Astrocyte of the cerebellum (primary cell): ENCODE results near the gene SLC34A1.

ENCODE experiments used
- DNase-seq: peaks from one replicate; pipeline ENCODE4 v3.0.0-alpha.2; 2011; ENCODE audit warnings: low read depth
- H3K4me3 ChIP-seq: 2 replicates; pipeline ENCODE4 v1.5.1; 2011; ENCODE audit warnings: mild to moderate bottlenecking, low read depth, low read length, moderate library complexity
- CTCF ChIP-seq: IDR thresholded peaks from 2 replicates; pipeline ENCODE4 v1.5.1; 2012; ENCODE audit warnings: low read length, low read depth, moderate library complexity, mild to moderate bottlenecking; ENCODE audit errors: missing control alignments
- in situ Hi-C: cut with HindIII; loops from 2 replicates; pipeline ENCODE4 v1.10.0; 2017; ENCODE audit warnings: low sequenced_read_pairs

Gene SLC34A1

GRCh38 chr5:177392765-177393164, 8.5 kb downstream of the SLC34A1 start:
- in situ Hi-C loops: no loop called here
- no peak overlapping the region for H3K4me3 ChIP-seq
- DNase-seq: no peak
- no peak for TF ChIP-seq CTCF

GRCh38 chr5:177393206-177393765, 9.1 kb downstream of the SLC34A1 start:
- no peak overlapping the region for H3K4me3 ChIP-seq
- in situ Hi-C loops: no loop called here
- no peak for DNase-seq
- no peak for TF ChIP-seq CTCF

GRCh38 chr5:177393990-177394389, 9.8 kb downstream of the SLC34A1 start:
- no peak for TF ChIP-seq CTCF
- in situ Hi-C loops: no loop called here
- no peak for DNase-seq
- H3K4me3 ChIP-seq: no peak overlapping the region

GRCh38 chr5:177396078-177396477, 11.8 kb downstream of the SLC34A1 start:
- in situ Hi-C loops: no loop called here
- no peak overlapping the region for H3K4me3 ChIP-seq
- no peak for DNase-seq
- TF ChIP-seq CTCF: no peak

GRCh38 chr5:177396807-177397206, 12.6 kb downstream of the SLC34A1 start:
- H3K4me3 ChIP-seq: no peak overlapping the region
- TF ChIP-seq CTCF: no peak
- no peak for DNase-seq
- in situ Hi-C loops: no loop called here

- DNase-seq: no peak
- in situ Hi-C loops: no loop called here
- no peak overlapping the region for H3K4me3 ChIP-seq
- no peak for TF ChIP-seq CTCF
Observed at GRCh38 chr5:177397875-177398390, 13.7 kb downstream of the SLC34A1 start.
